Fibroblast of skin of scalp (primary cell): ENCODE results near the gene SIAE.

Source experiments
- DNase-seq: peaks from one replicate; pipeline ENCODE4 v3.0.0-alpha.2; 2013

SIAE gene

DNA sequence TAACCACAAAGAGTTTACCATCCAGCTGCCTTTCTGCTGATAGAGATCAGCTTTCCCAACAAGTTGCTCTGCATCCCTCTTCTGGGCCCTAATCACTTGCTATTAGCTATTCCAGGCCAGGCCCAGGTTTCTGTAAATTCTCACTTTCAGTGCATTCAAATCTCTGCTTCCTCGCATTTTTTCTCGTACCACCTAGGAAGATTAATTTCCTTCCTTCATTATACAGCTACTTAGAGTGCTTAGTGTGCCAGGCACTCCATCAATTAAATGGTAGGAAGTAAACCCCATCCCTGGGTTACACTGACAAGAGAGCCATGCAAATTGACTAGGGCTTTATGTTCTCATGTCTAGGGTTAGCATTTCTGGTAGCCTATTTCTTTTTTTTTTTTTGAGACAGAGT is 9.7 kb downstream of the SIAE start:
- DNase-seq: no peak

DNA sequence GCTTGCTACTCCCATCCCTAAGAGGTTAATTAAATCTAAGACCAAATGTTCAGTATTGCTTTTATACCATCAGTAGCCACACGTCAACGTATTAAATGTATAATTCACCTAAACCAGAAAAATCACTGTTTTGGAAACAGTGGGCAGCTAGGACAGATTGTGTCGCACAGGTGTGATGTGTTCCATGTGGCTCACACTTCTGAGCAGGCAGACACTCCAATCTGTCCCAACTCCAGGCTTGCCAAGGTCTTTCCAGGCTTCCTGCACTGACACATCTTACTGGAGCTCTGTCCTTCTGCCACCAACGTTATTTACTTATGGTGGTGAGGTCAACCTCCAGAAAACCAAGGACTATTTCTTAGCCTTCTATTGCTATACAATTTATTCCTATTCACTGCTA is 11.4 kb downstream of the SIAE start:
- no peak for DNase-seq

DNA sequence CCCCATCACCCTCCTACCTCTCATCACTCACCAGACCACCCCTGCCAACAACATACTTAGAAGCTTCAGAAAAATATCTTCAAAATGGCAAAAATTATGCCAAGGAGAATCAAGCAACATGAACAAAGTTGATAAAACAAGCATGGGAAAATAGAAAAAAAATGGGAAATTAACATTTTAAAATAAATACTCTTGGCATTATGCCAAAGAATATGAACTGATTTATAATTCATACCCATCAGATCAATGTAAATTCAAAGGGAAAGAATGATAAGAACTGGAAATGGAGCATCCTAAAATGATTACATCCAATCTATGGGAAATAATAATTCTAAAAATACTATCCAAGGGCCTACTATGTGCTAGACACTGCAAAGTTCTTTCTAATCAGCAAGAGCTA is 12.0 kb downstream of the SIAE start:
- no peak for DNase-seq

DNA sequence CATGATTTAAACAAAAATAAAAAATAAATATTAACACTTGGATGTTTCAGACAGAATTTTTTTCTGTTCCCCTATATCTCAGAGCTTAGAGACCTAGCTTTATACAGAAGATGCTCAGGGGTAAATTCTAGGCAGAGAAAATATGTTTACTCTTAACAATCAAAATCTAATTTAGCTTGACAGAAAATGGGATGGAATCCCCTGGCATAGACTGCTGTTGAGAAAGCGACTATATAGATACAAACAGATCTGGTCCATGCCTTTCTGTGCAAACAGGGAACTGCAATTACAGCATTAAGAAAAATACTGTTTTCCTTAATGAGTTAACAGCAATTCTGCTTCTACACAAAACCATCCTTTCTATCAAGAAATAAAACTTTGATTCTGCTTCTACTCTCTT is 14.6 kb downstream of the SIAE start:
- DNase-seq: no peak

DNA sequence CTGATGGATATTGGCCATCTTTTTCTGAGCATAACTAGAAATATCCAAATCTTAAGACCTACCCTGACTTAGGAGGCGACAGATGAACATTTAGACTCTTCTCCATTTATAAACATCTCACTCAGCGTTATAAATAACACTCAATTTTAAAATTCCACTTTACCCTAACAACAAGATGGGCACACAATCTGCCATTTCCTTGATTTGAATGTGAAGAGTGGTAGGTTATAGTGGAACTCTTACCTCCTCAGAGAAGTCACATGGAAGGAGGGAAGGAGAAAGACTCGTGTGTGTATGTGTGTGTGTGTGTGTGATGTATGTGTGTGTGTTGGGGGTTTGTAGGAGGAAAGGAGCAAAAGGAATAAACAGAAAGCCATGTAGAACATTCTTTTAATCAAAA is 15.0 kb downstream of the SIAE start:
- no peak for DNase-seq

DNA sequence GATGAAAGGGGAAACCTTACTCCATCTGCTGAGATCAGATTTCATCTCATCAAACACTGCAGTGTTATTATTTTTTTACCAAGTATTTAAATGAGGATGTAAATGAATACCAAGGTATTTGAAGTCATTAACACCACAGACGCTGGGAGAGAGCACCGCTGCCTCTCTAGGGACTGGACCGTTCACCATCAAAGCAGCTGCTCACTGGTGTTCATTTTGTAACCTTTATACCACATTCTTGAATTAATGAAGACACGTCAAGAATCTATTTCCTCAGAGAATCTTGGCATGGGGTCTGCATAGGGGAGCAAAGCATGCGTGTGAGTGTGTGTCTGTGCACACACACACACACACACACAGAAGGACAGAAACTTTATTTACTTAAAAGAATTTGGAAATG is 15.6 kb downstream of the SIAE start:
- peak; percentile 43 for DNase-seq

DNA sequence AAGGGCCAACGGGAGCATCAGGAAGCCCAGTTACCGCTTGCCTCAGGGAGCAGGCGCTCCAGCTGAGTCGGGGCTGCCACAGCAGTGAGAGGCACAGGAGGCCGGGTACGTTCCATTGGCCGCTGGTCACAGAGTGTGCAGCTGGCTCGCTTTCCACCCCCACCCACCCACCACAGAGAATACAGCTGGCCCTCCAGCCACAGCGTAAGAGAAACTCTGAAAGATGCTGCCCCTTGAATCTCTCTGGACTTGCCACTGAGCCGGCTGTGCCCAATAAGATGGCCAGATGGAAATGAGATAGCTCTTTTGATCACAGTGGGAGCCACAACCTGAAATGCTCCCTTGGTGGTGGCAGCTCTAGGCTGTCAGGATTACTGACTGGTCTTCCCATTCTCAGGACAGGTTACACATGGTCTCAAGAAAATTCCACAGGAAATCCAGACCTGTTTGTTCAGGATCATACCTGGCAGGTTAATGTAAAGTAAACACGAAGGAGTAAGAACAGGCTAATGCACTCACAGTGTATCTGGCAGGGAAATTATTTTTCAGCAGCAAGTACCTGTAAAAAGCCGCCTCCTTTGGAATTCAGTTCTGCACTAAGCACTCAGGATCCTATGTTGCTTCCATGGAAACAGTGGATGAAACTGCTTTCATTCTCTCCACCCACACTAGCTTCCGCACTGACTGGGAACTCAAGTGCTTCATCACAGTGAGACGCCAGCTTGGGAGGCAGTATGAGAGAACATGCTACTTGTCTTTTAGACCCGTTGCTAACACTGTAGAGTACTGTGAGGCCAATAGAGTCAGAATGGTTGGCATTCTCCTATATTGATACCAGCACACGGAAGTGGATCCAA is 16.5 kb downstream of the SIAE start:
- peak; percentile 12 for DNase-seq

DNA sequence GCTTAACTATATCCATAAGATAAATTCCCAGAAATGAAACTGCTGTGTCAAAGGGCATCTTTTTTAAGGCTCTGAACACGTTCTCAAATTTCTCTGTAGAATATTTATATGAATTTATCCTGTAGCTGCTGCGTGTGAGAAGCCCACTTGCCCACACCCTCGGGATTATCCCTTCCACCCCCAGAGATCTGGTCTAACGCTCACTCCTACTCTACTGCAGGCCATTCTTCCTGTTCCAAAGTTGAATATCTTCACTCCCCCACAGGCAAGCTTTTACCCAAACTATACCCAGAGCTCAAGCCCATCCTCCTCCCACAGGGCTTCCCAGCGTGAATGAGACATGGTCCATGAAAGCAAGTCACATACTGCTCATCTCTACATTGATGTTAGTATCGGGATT is 24.9 kb downstream of the SIAE start:
- DNase-seq: no peak

DNA sequence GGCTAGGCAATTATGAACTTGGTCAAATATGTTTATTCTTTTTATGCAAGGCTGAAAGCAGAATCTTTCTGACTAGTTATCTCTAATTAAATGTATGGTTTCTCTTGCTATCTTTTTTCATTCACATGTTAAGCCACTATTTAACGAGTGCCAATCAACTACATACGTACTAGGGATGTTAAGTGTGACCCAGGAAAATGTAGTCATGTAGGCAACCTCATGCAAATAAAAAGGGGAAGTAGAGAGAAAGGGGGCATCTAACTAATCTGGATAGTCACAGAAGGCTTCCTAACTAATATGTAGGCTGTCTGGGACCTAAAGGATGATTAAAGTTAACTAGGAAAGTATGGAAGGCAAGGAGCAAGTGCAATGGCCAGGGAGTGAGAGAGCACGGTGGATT is 27.4 kb downstream of the SIAE start:
- no peak for DNase-seq

DNA sequence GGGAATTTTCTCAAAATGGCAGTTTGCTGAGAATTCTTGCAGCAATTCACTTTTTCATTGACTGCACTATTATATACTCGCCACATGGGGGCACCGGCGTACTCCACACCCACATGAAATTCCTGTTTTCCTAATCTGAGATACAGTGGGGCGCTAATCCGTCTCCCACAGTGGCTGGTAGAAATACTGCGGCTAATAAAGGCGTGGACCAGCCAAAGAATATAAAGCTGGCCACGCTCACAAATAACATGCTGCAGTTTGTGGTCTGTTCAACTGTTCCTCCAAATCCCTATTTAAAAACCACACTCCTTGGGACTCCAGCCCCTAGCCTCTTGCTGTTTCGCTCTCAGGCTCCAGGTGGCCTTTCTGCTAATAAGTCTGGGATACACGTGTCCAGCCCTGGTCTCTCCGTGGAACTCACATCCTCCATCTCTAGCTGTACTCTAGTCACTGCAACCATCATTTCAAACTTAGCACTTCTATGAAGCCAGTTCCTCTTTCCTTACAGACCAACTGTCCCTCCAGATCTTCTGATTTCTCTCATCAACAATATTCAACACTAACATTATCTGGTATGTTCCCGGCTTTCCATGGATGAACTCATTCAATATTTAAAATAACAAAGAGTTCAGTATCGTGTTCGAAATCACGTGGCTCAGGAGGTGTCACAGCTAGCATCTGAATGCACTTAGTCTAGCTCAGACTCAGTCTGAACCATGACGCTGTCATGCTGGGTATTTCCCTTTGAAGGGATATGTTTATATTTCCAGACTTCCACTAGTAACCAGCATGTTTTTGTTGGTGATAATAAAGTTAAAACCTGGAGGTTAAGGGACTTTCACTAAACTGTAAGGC is 28.9 kb downstream of the SIAE start:
- peak; percentile 79 for DNase-seq

DNA sequence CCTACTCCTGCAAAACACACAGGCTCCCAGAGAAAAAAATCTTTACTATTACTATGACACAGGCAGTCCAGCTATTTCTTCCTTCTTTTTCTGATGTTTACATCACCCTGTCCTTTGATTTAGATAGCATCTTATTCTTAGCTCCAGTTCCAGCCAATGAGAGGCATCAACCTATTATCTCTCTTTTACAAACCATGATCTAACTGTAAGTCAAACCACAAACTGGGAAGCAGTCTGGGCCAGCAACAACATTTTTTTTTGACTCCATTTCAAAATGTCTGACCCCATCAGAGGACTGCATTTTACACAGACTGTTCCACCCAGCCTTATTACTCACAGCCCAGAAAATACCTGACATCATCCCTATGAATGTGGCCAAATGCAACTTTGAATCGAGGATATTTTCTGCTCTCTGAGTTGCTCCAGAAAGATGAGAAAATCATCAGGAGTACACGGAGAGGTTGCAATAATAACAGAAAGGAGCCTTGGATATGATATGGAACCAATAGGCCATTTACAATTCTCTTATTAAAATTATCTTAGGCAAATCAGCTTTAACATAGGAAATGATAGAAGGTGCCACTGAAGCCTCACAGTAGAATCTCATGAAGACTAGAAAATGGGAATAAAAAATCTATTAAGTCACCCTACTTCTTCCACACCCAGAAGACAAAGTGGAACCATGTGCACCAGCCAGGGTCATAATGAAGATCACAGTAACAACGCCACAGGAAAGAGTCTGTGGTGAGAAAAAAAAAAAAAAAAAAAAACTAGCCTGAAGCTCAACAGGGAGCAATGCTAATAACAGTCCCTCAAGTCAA is 29.7 kb downstream of the SIAE start:
- peak; percentile 83 for DNase-seq

DNA sequence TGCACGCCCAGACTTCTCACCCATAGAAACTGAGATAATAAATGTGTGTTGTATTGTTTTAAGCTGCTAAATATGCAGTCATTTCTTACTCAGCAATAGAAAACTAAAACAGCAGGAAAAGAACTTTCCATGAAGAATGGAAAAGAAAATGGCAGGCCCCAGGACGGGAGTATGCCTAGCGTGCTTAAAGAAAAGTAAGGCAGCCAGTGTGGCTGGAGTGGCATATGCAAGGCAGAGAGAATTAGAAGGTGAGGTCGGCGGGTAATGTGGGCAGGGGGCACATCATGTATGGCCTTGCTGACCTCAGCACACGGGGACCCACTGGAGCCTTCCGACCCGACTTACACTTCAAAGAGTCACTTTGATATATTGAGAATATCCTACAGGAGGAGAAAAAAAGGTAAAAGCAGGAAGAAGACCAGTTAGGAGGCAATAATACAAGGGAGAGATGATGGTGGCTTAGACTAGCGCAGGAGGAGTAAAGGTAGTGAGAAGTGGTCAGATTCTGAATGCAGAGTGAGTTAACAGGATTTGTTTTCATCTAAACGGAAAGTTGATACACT is 30.4 kb downstream of the SIAE start:
- DNase-seq: no peak

DNA sequence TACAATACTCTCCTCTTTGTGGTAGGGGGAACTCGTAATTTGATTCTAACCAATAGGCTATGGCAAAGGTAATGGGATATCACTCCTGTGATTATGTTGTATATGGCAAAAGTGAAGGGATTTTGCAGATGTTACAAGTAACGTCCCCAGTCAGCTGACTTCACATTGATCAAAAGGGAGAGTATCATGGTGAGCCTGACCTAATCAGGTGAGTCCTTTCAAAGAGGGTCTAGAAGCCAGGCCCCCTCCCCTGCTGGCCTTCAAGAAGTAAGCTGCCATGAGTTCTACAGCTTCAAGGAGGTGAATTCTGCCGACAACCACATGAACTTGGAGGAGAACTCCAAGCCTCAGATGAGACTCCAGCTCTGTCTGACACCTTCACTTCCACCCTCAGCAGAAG is 30.9 kb downstream of the SIAE start:
- DNase-seq: no peak

DNA sequence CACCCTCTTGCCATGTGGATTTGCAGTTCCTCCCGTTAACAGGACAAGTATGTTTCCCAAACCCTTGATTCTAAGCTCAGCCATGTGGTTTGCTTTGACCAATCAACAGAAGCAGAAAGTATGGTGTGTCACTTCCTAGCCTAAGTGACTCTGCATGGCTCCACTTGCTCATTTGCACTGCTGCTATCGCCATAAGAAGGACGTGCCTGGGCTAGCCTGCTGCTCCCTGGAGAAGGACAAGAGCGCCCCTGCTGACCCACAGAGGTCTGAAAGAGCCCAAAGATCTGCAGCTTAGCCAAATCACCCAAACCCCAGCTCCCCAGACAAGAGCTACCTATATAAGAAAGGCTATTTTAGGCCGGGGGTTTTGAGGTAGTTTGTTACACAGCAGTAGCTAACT is 32.9 kb downstream of the SIAE start:
- no peak for DNase-seq

DNA sequence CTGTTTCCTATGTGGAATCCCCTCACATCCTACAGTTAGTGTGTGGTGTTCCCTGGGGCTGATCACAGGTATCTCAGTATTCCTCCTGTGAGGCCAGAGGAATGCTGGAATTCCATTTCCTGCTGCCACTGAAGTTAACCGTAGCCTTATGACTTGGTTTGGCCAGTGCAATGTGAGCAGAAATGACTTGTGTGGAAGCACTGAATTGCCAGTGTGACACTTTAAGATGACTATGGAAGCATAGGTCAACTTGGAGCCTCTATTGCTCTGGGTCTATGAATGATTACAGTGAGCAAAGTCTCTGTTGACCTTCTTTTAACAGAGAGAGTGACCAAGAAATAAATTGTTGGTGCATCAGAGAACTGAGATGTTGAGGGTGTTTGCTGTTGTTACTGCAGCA is 34.4 kb downstream of the SIAE start:
- no peak for DNase-seq

DNA sequence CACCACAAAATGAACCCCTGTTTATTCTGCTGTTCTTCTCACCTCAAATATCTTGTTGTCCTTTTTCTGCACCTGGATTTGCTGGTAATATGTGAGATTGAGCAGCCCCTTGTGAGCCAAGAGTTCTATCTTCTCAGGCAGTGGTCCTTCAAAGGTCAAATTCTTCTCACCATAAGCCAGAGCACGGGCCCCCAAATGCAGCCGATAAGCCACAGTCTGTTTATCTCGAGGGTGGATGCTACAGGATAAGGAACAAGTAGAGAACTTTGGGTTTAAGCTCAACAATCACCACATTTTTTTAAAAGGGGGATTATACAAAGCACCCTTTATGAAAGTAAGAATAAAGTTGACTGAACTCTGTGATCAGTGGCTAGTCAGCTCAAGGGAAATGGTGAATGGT is 35.0 kb downstream of the SIAE start:
- no peak for DNase-seq

DNA sequence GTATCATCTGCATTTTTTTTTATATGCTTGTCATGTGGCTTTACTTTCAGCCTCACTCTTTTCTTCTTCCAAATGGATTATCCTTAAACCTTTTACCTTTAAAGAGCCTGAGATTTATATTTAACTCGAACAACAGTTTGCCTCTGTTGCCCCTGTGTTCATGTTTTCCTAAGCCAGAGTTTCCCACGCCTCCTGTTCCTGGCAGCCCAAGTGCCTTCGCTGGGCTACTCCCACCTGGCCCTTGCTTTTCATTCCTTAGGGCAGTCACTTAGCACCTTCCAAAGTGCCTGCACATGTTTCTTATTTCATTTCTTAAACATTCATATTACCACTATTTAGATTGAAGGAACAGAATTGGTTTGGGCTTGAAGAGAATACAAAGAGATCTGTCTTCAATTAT is 37.6 kb downstream of the SIAE start:
- DNase-seq: no peak

DNA sequence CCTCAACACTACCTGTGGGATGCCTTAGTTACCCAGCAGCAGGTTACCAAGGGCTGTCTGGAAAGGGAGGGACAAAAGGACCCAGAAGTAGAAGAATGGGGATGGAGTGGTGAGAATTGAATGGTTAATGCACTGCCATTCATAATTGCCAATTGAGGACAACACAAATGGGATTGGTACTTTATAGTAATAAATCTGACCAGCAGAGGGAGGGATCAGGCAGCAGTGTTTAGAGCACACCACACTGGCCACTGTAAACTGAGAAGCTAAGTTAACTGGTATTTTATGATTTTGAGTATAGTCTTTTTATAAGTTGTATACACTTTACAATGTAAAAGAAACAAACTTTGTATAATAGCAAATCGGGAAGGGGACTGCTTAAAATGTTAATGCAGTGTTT is 40.2 kb downstream of the SIAE start:
- no peak for DNase-seq

DNA sequence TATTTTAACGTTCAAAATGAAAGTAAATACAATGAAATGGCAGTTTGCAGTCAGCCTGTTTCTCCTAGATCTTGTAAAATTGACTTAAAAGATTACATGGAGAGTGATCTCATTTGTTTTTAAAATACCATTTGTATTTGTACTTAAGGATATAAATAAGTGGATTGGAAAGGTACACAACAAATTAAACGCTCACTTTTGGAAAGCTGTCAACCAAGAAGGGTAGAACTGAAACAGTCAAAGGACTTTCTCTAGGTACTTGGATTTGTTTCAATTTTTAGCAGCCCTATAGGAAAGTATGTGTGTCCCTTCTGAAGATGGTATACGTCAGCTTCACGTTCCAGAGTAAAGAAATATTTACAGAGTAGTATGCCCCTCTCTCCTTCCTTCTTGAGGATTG is 43.6 kb downstream of the SIAE start:
- no peak for DNase-seq

DNA sequence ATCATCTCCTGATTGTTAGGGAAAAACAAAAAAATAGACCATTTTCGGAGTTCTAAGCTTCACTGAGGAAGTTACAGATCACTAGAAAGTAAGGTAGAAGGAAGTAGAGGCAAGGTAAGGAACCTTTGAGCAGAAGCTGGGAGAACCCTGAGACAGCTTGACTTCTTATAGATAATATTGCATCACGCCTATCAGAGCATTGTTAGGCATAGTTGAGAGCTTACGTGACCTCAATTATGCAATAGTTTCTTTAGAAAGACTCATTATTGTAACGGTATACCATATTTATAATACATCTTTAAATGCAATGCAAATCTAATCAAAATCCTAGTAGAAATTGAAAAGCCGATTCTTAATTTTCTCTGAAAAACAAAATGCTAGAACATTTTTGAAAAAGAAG is 46.0 kb downstream of the SIAE start:
- DNase-seq: no peak

DNA sequence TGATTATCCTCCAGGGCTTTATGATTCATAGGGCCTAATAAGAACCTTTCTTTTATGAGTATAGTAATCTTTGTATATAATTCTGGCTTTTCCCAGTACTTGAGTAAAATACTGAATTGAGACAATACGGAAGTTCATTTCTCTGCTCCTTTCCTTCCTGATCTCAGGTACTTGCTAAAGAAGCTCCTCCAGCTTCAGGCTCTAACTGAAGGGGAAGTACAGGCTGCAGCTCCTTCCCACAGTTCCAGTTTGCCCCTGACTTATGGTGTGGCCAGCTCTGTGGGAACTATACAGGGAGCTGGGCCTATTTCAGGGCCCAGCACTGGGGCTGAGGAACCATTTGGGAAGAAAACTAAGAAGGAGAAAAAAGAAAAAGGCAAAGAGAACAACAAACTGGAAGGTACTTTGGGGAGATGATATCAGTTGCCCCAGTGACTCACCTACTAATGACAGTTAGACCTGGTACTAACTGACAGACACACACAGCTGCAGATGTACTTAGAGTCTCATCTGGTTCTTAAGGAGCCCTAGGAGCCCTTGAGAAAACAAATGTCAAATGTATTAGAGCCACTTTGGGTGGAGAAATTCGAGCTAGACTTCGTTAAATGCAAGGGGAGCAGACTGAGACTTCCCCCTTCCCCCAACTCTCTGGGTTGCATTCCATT is 47.9 kb downstream of the SIAE start:
- DNase-seq: no peak

DNA sequence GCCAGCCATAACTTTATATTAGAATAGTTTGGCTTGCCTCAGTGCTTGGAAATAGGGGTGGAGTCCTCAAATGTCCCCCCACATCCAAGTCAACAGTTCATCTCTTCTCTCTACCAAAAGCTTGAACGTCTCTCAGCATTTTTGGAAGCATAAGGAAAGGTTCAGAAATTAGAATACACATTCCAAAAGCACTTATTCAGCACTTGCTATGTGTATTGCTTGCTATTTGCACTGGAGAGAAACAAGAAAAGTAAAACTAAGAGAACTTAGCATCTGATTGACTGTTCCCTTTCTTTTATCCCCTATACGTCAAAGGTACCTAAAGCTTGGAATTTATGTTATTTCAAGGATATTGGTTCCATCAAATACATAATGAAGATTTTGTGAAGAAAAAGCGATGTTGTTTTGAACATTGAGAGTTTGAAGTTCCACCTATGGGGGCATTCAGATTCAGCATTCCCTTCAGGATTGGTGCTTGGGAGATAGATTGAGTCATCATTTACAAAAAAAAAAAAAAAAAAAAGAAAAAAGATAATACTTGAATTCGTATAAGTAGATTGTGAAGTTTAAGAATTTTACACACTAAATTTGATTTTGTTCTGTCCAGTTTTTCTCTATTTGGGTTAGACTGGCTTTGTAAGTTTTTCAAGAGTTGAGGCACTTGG is 49.5 kb downstream of the SIAE start:
- DNase-seq: no peak
